Colonic mucosa (tissue), 4 donors: ENCODE results near the gene ICA1L. TPM values are rescaled to one million over a fixed set of nuclear protein-coding genes. Genes with fewer than 3 reads are reported as not detected.

ENCODE experiments used
- DNase-seq: peaks from one replicate; pipeline ENCODE4 v3.0.0-alpha.2; 2020
- H3K27ac ChIP-seq: fragments of 200-600 bp; one replicate; pipeline ENCODE4 v1.8.0; 2021
- H3K27me3 ChIP-seq: fragments of 200-600 bp; one replicate; pipeline ENCODE4 v1.8.0; 2021
- H3K36me3 ChIP-seq: fragments of 200-600 bp; one replicate; pipeline ENCODE4 v1.8.0; 2021
- H3K4me1 ChIP-seq: fragments of 200-600 bp; one replicate; pipeline ENCODE4 v1.8.0; 2021; ENCODE audit warnings: mild to moderate bottlenecking
- H3K4me3 ChIP-seq: fragments of 200-600 bp; one replicate; pipeline ENCODE4 v1.8.0; 2021
- H3K9ac ChIP-seq, 2 donors: one replicate each; pipeline ENCODE4 v1.7.0; 2013; ENCODE audit warnings: control low read depth in 2 of 2, low read depth in 2 of 2, low read length in 2 of 2
- H3K9me3 ChIP-seq: fragments of 200-600 bp; one replicate; pipeline ENCODE4 v1.8.0; 2021
- intact Hi-C: fragments of 100-400 bp; cut with DNase I; formaldehyde crosslinking; loops from one replicate; pipeline ENCODE4 v1.14.1; 2022
- total RNA-seq, 2 donors: library from RNA; stranded (reverse); fragmentation: NEBNext Ultra II Directional in 1 of 2; extraction: Animal tissue kit (Norgen Biotek cat#: 25700) in 1 of 2; gene quantifications; one replicate each; pipeline ENCODE4 v1.2.1, GENCODE V29; 2021
- TF ChIP-seq, protein P1 (sequence below): fragments of 200-600 bp; IDR thresholded peaks from one replicate; pipeline ENCODE4 v1.8.0; 2022; ENCODE audit warnings: antibody characterized with exemption, mild to moderate bottlenecking
- donor health status: healthy.
- donor health status: DM: no; HTN: no; CAD: no.
- donor health status: DM: no; HTN: no; CAD: no.

The ICA1L gene
- total RNA-seq, 2 donors from 2014 or later, result 0.54 to 1.8 TPM

DNA sequence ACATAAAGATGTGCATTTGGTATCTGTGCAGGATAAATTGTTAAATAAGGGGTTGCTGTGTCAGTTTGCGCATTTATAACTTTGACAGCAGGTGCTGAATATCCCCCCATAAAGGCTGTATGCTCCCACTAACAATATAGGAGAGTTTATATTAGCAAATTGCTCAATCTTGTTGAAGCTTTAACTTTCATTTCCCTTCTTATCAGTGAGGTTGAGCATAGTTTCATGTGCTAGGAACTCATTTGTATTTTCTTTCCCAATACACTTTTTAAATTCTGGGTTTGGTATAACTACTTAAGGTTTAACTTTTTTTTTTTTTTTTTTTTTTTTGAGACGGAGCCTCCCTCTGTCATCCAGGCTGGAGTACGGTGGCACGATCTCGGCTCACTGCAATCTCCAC lies 147.8 kb downstream of the ICA1L start:
- no peaks in the 10 kb centered on the region for H3K27me3 ChIP-seq
- DNase-seq, result no peak
- TF ChIP-seq, protein P1, sequence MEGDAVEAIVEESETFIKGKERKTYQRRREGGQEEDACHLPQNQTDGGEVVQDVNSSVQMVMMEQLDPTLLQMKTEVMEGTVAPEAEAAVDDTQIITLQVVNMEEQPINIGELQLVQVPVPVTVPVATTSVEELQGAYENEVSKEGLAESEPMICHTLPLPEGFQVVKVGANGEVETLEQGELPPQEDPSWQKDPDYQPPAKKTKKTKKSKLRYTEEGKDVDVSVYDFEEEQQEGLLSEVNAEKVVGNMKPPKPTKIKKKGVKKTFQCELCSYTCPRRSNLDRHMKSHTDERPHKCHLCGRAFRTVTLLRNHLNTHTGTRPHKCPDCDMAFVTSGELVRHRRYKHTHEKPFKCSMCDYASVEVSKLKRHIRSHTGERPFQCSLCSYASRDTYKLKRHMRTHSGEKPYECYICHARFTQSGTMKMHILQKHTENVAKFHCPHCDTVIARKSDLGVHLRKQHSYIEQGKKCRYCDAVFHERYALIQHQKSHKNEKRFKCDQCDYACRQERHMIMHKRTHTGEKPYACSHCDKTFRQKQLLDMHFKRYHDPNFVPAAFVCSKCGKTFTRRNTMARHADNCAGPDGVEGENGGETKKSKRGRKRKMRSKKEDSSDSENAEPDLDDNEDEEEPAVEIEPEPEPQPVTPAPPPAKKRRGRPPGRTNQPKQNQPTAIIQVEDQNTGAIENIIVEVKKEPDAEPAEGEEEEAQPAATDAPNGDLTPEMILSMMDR, result no peak
- H3K4me1 ChIP-seq, result no peaks in the 10 kb centered on the region
- intact Hi-C loops, result no loop called here
- no peak overlapping the region for H3K4me3 ChIP-seq
- H3K36me3 ChIP-seq, result no peaks in the 10 kb centered on the region
- no peak overlapping the region for H3K9ac ChIP-seq
- H3K27ac ChIP-seq, result no peak overlapping the region
- H3K9me3 ChIP-seq, result no peaks in the 10 kb centered on the region

Other genes with a start within 250 kb of the ICA1L start
- gene FAM117B, start 236.8 kb downstream of the ICA1L start, total RNA-seq, result 10 to 100 TPM; 16.3 to 20.1 TPM
- gene WDR12, start 39.9 kb upstream of the ICA1L start, total RNA-seq, result 10 to 100 TPM; 42.0 to 54.2 TPM
- 1 to 10 TPM; 3.8 to 5.1 TPM for gene CARF, start 40.5 kb upstream of the ICA1L start, total RNA-seq
- gene NBEAL1, start 143.1 kb upstream of the ICA1L start, total RNA-seq, result 10 to 100 TPM; 61.8 to 72.7 TPM